ENCODE measurements around the gene MPST. TPM values are rescaled to one million over a fixed set of nuclear protein-coding genes. Genes with fewer than 3 reads are reported as not detected.

Gene MPST
- total and polyA plus RNA-seq, 12 donors, result 7.9 to 332 (median 143) TPM

DNA sequence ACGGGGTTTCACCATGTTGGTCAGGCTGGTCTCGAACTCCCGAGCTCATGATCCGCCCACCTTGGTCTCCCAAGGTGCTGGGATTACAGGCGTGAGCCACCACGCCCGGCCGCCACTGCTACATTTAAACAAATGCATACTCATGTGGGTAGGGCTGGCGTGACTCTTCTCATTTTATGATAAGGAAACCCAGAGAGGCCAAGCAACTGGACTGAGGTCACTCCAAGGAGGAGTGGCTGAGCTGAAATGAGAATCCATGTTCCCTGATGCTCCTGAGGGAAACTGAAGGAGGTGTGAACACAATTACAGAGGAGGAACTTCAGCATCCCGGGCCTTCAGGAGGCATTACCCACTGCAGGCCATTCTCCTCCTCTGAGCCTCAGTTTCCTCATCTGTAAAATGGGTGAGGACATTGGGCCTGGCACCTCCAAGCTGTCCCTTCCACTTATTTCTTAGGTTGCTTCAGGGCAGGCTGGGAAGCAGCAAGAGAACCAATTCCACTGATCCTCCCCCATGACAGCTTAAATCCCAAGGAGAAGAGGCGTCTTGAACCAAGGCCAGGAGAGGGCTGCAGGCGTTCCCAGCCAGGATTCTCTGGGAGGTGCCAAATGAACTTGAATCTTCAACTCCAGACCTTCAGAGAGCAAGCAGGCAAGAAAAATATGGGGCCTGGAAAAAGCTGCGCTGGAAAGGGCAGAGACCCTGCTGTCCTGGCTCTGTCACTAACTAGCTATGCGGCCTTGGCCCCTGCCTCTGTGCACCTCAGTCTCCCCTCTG lies 3.2 kb upstream of the MPST start:
- H3K27ac ChIP-seq, result peak overlapping the region in 4 of 5 donors; percentile 15 to 88 (median 47)
- TF ChIP-seq CTCF (IDR thresholded peaks at IDR 0.05) (no peak), POLR2A (IDR thresholded peaks at IDR 0.05) (peak in 1 of 2 donors; percentile 12)
- H3K36me3 ChIP-seq (replicated peaks in 1 of 2), result peaks cover 0 to 7% of the 10 kb centered on the region in 2 donors
- DNase-seq, result peak in 3 of 7 donors; percentile 40 to 60 (median 47)
- 76 to 84% (median 79%) methylated on average over 14 of the region's 14 CpGs for WGBS, 4 donors
- intact Hi-C loops (cut with DNase I), result no loop called here
- no peaks in the 10 kb centered on the region for H3K9me3 ChIP-seq (replicated peaks in 1 of 3)
- H3K27me3 ChIP-seq, result no peaks in the 10 kb centered on the region
- no peak overlapping the region for H3K4me3 ChIP-seq
- peaks cover 49 to 63% of the 10 kb centered on the region in 2 donors for H3K4me1 ChIP-seq (replicated peaks in 1 of 2)

DNA sequence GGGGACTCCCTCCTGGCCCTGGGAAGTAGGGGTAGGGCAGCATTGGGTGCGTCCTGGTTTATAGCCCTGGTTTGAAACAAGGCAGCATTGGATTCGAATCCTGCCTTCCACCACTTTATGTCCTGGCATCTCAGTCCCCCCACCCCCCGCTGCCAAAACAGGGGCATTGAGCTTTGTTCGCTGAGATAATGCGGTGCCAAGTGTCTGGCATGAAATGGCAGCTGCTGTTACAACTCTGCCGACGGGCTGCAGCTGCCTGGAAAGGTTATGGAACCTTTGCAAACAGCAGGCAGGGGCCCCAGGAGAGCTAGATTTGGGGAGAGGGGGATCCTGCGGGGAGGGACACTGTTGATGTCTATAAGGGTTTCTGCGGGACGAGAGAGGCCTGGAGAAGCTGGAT lies 2.2 kb upstream of the MPST start:
- peaks cover 0 to 7% of the 10 kb centered on the region in 2 donors for H3K36me3 ChIP-seq (replicated peaks in 1 of 2)
- H3K27ac ChIP-seq, result peak overlapping the region in 4 of 5 donors; percentile 15 to 88 (median 47)
- peaks cover 53 to 66% of the 10 kb centered on the region in 2 donors for H3K4me1 ChIP-seq (replicated peaks in 1 of 2)
- H3K4me3 ChIP-seq, result peak overlapping the region in 1 of 4 donors; percentile 25
- intact Hi-C loops (cut with DNase I), result no loop called here
- H3K9me3 ChIP-seq (replicated peaks in 1 of 3), result no peaks in the 10 kb centered on the region
- WGBS, 4 donors, result 52 to 73% (median 65%) methylated on average over 8 to 10 of the region's 10 CpGs
- H3K27me3 ChIP-seq, result no peaks in the 10 kb centered on the region
- peak in 1 of 7 donors; percentile 33 for DNase-seq
- TF ChIP-seq CTCF (IDR thresholded peaks at IDR 0.05) (no peak), POLR2A (IDR thresholded peaks at IDR 0.05) (no peak)

DNA sequence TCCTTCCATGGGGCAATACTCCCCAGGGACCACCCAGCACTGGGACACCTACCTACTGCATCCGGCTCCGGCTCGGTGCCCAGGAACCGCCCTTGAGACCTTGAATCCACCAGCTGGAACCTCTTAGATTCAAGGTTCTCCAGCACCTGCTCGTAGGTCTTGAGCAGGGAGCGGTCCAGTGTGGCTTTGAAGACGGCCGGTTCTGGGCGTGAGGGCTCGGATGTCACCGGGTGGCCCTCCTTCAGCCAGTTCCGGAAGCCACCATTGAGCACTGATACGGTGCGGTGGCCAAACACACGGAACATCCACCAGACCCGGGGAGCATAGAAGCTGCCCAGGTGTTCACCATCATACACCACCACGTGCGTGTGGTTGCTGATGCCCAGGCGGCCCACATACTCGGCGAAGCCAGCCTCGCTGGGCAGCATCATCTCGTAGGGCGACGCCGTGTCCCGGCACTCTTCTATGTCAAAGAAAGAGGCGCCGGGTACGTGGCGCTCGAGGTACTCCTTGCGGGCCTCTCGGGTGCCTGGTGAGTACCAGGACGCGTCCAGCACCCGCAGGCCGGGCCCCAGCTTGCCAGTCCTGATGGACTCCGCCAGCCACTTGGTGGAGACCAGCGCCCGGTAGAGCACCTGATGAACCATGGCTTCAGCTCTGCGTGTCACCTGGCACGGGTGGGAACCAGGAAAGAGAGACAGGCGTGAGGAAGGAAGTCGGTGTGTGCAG lies 1.3 kb upstream of the MPST start:
- Histone ChIP-seq H3K4me3 (peak overlapping the region; percentile 33 to 90 (median 65)), H3K27ac (peak overlapping the region in 3 of 5 donors; percentile 88 to 98 (median 95)), H3K27me3 (no peaks in the 10 kb centered on the region), H3K9me3 (replicated peaks in 1 of 3) (no peaks in the 10 kb centered on the region), H3K4me1 (replicated peaks in 1 of 2) (peaks cover 54 to 66% of the 10 kb centered on the region in 2 donors), H3K36me3 (replicated peaks in 1 of 2) (peaks cover 0 to 7% of the 10 kb centered on the region in 2 donors)
- DNase-seq, result peak in 1 of 7 donors; percentile 33
- TF ChIP-seq POLR2A (IDR thresholded peaks at IDR 0.05), result no peak
- no peak for TF ChIP-seq CTCF (IDR thresholded peaks at IDR 0.05)
- 18 to 70% (median 52%) methylated on average over 4 to 45 of the region's 45 CpGs for WGBS, 4 donors
- intact Hi-C loops (cut with DNase I), result no loop called here

GRCh38 chr22:37018815-37019308 lies 680 bp upstream of the MPST start:
- H3K4me1 ChIP-seq (replicated peaks in 1 of 2), result peaks cover 54 to 71% of the 10 kb centered on the region in 2 donors

More at GRCh38 chr22:37018815-37019308, 680 bp upstream of the MPST start:
- H3K27ac ChIP-seq, result peak overlapping the region; percentile 39 to 98 (median 88)
- H3K36me3 ChIP-seq (replicated peaks in 1 of 2), result peaks cover 0 to 7% of the 10 kb centered on the region in 2 donors
- H3K27me3 ChIP-seq, result no peaks in the 10 kb centered on the region
- peak in 1 of 6 experiments; percentile 10 for TF ChIP-seq CTCF (IDR thresholded peaks at IDR 0.05)
- no peak for TF ChIP-seq POLR2A (IDR thresholded peaks at IDR 0.05)
- peak overlapping the region; percentile 33 to 90 (median 65) for H3K4me3 ChIP-seq
- H3K9me3 ChIP-seq (replicated peaks in 1 of 3), result no peaks in the 10 kb centered on the region
- DNase-seq, result peak in 6 of 7 donors; percentile 46 to 77 (median 66)
- 0 to 15% (median 1%) methylated on average over 1 to 35 of the region's 35 CpGs for WGBS, 4 donors
- intact Hi-C loops (cut with DNase I), result no loop called here

All from adrenal gland (tissue), 12 donors.